ENCODE measurements around the gene KCNH5.

Gene KCNH5

GRCh38 chr14:62670526-62670925, 374.7 kb downstream of the KCNH5 start:
- H3K36me3 ChIP-seq (ENCODE audit: insufficient read depth, low read length): no peaks in the 10 kb centered on the region
- no peaks in the 10 kb centered on the region for H3K9me3 ChIP-seq (ENCODE audit: low read length)
- H3K27me3 ChIP-seq (ENCODE audit: insufficient read depth, low read length): no peaks in the 10 kb centered on the region
- no peak overlapping the region for H2AFZ ChIP-seq (ENCODE audit: low read depth, low read length)
- no peak overlapping the region for H3K4me3 ChIP-seq (ENCODE audit: low read length)
- peaks cover 8% of the 10 kb centered on the region for H3K4me1 ChIP-seq (ENCODE audit: insufficient read depth, low read length)

- H2AFZ ChIP-seq (ENCODE audit: low read depth, low read length): no peak overlapping the region
- H3K9me3 ChIP-seq (ENCODE audit: low read length): no peaks in the 10 kb centered on the region
- no peaks in the 10 kb centered on the region for H3K36me3 ChIP-seq (ENCODE audit: insufficient read depth, low read length)
- no peaks in the 10 kb centered on the region for H3K27me3 ChIP-seq (ENCODE audit: insufficient read depth, low read length)
- H3K4me3 ChIP-seq (ENCODE audit: low read length): no peak overlapping the region
- no peaks in the 10 kb centered on the region for H3K4me1 ChIP-seq (ENCODE audit: insufficient read depth, low read length)
Measured at GRCh38 chr14:62667421-62667914, 377.8 kb downstream of the KCNH5 start.

GRCh38 chr14:62665286-62665685, 380.0 kb downstream of the KCNH5 start:
- no peaks in the 10 kb centered on the region for H3K9me3 ChIP-seq (ENCODE audit: low read length)
- no peaks in the 10 kb centered on the region for H3K27me3 ChIP-seq (ENCODE audit: insufficient read depth, low read length)
- H3K4me3 ChIP-seq (ENCODE audit: low read length): no peak overlapping the region
- no peaks in the 10 kb centered on the region for H3K36me3 ChIP-seq (ENCODE audit: insufficient read depth, low read length)
- no peaks in the 10 kb centered on the region for H3K4me1 ChIP-seq (ENCODE audit: insufficient read depth, low read length)
- no peak overlapping the region for H2AFZ ChIP-seq (ENCODE audit: low read depth, low read length)

GRCh38 chr14:62663456-62663821, 381.8 kb downstream of the KCNH5 start:
- Histone ChIP-seq H2AFZ (ENCODE audit: low read depth, low read length) (no peak overlapping the region), H3K36me3 (ENCODE audit: insufficient read depth, low read length) (no peaks in the 10 kb centered on the region), H3K4me3 (ENCODE audit: low read length) (no peak overlapping the region), H3K9me3 (ENCODE audit: low read length) (no peaks in the 10 kb centered on the region), H3K27me3 (ENCODE audit: insufficient read depth, low read length) (no peaks in the 10 kb centered on the region), H3K4me1 (ENCODE audit: insufficient read depth, low read length) (no peaks in the 10 kb centered on the region)

GRCh38 chr14:62662811-62663455, 382.3 kb downstream of the KCNH5 start:
- Histone ChIP-seq H3K27me3 (ENCODE audit: insufficient read depth, low read length) (no peaks in the 10 kb centered on the region), H3K9me3 (ENCODE audit: low read length) (no peaks in the 10 kb centered on the region), H2AFZ (ENCODE audit: low read depth, low read length) (no peak overlapping the region), H3K4me1 (ENCODE audit: insufficient read depth, low read length) (no peaks in the 10 kb centered on the region), H3K4me3 (ENCODE audit: low read length) (no peak overlapping the region), H3K36me3 (ENCODE audit: insufficient read depth, low read length) (no peaks in the 10 kb centered on the region)

- Histone ChIP-seq H3K27me3 (ENCODE audit: insufficient read depth, low read length) (no peaks in the 10 kb centered on the region), H3K4me1 (ENCODE audit: insufficient read depth, low read length) (no peaks in the 10 kb centered on the region), H2AFZ (ENCODE audit: low read depth, low read length) (no peak overlapping the region), H3K4me3 (ENCODE audit: low read length) (no peak overlapping the region), H3K36me3 (ENCODE audit: insufficient read depth, low read length) (no peaks in the 10 kb centered on the region), H3K9me3 (ENCODE audit: low read length) (no peaks in the 10 kb centered on the region)
Measured at GRCh38 chr14:62661818-62662217, 383.4 kb downstream of the KCNH5 start.

GRCh38 chr14:62658631-62659030, 386.6 kb downstream of the KCNH5 start:
- Histone ChIP-seq H3K27me3 (ENCODE audit: insufficient read depth, low read length) (no peaks in the 10 kb centered on the region), H3K4me3 (ENCODE audit: low read length) (no peak overlapping the region), H3K9me3 (ENCODE audit: low read length) (no peaks in the 10 kb centered on the region), H3K36me3 (ENCODE audit: insufficient read depth, low read length) (no peaks in the 10 kb centered on the region), H3K4me1 (ENCODE audit: insufficient read depth, low read length) (no peaks in the 10 kb centered on the region), H2AFZ (ENCODE audit: low read depth, low read length) (no peak overlapping the region)

- Histone ChIP-seq H2AFZ (ENCODE audit: low read depth, low read length) (no peak overlapping the region), H3K4me1 (ENCODE audit: insufficient read depth, low read length) (no peaks in the 10 kb centered on the region), H3K27me3 (ENCODE audit: insufficient read depth, low read length) (no peaks in the 10 kb centered on the region), H3K4me3 (ENCODE audit: low read length) (no peak overlapping the region), H3K9me3 (ENCODE audit: low read length) (no peaks in the 10 kb centered on the region), H3K36me3 (ENCODE audit: insufficient read depth, low read length) (no peaks in the 10 kb centered on the region)
Measured at GRCh38 chr14:62657376-62657775, 387.9 kb downstream of the KCNH5 start.

- Histone ChIP-seq H2AFZ (ENCODE audit: low read depth, low read length) (no peak overlapping the region), H3K4me1 (ENCODE audit: insufficient read depth, low read length) (no peaks in the 10 kb centered on the region), H3K9me3 (ENCODE audit: low read length) (no peaks in the 10 kb centered on the region), H3K4me3 (ENCODE audit: low read length) (no peak overlapping the region), H3K36me3 (ENCODE audit: insufficient read depth, low read length) (no peaks in the 10 kb centered on the region), H3K27me3 (ENCODE audit: insufficient read depth, low read length) (no peaks in the 10 kb centered on the region)
Measured at GRCh38 chr14:62655166-62655565, 390.1 kb downstream of the KCNH5 start.

- Histone ChIP-seq H3K4me3 (ENCODE audit: low read length) (no peak overlapping the region), H3K27me3 (ENCODE audit: insufficient read depth, low read length) (no peaks in the 10 kb centered on the region), H3K9me3 (ENCODE audit: low read length) (no peaks in the 10 kb centered on the region), H3K36me3 (ENCODE audit: insufficient read depth, low read length) (no peaks in the 10 kb centered on the region), H2AFZ (ENCODE audit: low read depth, low read length) (no peak overlapping the region), H3K4me1 (ENCODE audit: insufficient read depth, low read length) (no peaks in the 10 kb centered on the region)
Measured at GRCh38 chr14:62654641-62655040, 390.6 kb downstream of the KCNH5 start.
